SU-DHL-6 (cell line): ENCODE measurements around the gene RABGGTA.

Experiments
- CTCF ChIP-seq: fragments of 200-600 bp; sonication (generic); IDR thresholded peaks from one replicate; pipeline ENCODE4 v1.5.1; 2017; ENCODE audit warnings: antibody characterized with exemption, mild to moderate bottlenecking, low read length, moderate library complexity; ENCODE audit not compliant: insufficient read depth, poor library complexity, severe bottlenecking
- EZH2phosphoT487 ChIP-seq: fragments of 200-600 bp; sonication (generic), shearing (Covaris generic); conservative IDR thresholded peaks from 2 replicates; pipeline ENCODE4 v1.6.1; 2018; ENCODE audit warnings: mild to moderate bottlenecking, antibody characterized with exemption, low read length, moderate library complexity, mixed read lengths

DNA sequence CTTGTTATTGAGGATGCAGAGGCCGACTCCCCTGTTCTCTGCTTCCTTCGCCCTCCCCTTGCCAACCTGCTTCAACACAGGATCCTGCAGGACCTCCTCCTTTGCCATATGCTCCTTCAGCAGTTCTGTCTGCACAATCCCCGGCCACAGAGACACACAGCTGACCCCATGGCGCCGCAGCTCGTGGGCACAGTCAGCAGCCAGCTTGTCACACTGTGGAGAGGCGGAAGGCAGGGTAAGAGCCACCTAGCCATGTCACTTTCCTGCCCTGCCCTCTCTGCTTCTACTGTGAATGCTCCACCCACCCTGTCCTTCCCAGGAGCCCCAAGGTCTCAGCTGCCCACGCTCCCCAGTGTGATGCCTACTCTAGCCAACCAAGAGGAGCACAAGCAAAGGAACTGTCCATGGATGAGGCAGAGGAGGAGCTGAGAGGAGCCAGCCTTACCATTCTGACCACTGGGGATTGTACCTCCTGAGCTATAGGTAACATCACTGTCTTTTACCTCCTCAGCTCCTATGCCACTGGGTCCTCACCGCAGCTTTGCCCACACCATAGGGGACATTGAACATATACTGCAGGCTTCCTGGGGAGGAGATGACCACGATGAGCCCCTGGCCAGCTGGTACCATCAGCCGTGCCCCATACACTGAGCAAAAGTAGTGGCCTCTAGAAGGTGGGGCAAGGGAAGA is 20.9 kb upstream of the RABGGTA start:
- no peak for TF ChIP-seq CTCF
- no peak for TF ChIP-seq EZH2phosphoT487
